Brain pericyte (primary cell): ENCODE measurements around the gene PBLD.
"Not testable (repeated sequence)": the region's sequence is repeated elsewhere in the genome, so short reads cannot be mapped to it uniquely, and the experiment has no call there.

Experiments
- DNase-seq: peaks from one replicate; pipeline ENCODE4 v3.0.0-alpha.2; 2012; ENCODE audit warnings: low read depth, low spot score

Gene PBLD

DNA sequence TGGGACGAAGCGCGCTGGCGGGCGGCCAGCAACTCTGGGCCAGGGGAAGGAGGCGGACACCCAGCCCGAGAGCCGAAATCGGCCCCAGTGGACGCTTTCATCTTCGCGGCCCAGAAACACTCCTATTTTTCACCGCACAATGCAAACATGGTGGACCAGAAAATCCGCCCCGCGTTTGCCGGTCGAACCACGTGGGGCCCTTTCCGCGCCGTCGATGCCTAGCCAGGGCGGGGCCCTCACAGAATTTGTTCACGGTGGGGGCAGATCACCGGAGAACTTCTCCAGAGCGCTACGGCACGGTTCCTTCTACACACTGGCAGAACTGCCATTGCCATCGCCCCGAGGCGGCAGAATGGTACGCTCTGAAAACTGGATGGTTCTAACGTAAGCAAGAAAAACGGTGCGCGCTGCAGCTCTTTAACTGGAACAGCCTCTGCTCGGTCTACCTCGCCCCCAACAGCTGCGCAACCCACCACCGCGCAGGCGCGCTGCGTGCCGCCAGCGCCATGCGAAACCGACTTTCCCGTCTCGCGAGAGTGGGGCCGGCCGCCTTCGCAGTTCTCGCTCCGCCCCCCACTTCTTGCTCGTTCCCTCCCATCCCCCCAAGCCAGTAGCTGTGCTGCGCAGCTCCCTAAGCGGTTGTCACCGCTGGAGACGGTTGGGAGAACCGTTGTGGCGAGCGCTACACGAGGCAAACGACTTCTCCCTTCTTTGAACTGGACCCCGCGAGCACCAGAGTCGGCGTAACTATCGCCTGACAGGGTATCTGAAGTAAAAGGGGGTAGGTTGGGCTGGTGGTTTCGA lies 1.1 kb downstream of the PBLD start, which contains the start of gene HNRNPH3:
HNRNPH3 (plus strand) TSS at position 610 of the 804 bp plus-strand sequence. CDS start 5,158 bp downstream, outside the sequence.
- peak; percentile 96 for DNase-seq

DNA sequence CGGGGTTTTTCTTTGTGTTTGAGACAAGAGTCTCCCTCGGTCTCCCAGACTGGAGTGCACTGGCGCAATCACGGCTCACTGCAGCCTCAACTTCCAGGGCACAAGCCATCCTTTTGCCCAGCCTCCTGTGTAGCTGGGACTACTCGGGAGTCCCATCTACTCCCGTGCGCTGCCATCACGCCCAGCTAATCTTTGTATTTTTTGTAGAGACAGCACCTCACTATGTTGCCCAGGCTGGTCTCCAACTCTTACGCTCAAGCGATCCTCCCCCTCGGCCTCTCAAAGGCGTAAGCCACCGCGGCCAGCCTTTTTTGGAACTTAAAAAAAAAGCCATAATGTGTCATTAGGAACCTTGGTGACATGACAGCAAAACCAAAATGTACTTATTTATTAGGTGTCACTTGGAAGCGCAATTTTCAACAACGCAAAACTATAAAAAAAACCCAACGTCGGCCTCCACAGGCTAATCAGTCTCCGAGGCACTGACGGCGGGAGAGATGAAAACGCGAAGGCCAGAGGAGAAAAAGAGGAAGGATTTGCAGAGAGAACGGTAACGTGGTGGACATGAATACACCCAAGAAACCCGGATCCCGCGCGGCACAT lies 1.8 kb downstream of the PBLD start:
- no peak for DNase-seq

- no peak for DNase-seq
Measured at GRCh38 chr10:68329506-68329861, 3.2 kb downstream of the PBLD start.

DNA sequence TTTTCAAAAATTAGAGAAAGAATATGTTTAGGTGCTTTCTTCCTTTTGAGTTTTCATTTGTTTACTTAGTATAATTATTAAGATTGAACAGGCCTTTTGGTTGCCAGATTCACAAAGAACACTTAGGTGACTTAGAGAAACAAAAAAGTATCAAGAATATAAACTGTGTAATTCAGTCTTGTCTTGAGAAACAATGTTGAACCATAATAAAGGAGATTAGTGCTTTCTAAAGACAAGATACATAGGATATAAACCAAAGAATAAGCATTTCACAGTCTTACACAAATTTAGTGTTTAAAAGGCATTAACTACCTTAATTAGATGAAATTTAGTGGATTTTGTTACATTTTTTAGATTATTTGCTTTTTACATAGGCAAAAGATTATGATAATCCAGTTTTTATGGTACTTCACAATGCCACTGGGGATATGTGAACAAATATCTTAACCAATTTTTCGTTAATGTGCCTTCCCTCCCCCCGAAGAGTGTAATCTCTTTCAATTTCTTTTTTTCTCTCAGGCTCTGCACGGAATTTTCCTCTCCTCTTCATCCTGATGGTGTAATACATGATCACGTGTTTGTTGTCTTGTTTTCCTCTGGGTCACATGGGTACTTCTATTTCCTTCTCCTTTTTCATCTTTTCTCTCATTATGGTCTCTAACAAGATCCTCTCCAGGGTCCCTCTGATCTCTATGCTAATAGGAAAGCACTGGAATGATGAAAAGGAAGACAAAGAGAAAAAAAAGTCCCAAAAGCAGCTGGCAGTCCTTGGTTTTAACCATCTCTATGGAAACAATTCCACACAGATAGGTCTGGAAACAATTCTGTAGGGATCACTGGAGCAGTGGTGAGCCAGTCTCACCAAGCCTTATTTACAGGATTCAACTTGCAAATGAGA lies 4.6 kb downstream of the PBLD start:
- peak; percentile 29 for DNase-seq

DNA sequence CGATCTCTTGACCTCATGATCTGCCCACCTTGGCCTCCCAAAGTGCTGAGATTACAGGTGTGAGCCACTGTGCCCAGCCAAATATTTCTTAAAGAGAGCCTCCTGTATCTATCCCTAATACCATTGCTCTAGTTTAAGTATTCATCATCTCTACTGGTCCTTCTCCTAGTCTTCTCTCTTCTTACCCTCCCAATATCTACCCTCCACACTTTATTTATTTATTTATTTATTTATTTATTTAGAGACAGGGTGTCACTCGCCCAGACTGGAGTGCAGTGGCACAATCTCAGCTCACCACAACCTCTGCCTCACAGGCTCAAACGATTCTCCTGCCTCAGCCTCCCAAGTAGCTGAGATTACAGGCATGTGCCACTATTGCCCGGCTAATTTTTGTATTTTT lies 8.3 kb downstream of the PBLD start:
- not testable (repeated sequence) for DNase-seq

GRCh38 chr10:68318331-68319059 lies 14.2 kb downstream of the PBLD start:
- DNase-seq = no peak

DNA sequence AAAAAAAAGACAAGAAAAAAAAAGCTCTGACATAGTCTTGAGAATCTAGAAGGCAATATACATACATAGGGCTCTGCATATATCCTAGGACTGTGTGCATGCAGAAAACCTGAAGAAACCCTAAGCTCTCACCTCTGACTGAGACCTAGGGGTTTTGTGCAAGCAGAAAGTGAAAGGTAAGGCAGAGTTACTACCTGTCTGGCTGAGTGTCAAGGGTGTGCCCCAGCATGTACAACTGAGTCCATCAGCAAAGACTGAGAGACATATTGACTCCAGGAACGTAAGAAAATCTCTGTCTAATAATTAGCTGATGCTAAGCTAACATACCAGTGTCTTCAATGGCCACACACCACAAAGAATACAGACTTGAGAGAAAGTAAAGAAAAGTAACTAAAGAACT lies 17.1 kb downstream of the PBLD start:
- no peak for DNase-seq

GRCh38 chr10:68314930-68315329 lies 17.8 kb downstream of the PBLD start:
- not testable (repeated sequence) for DNase-seq

GRCh38 chr10:68310531-68310930 lies 22.2 kb downstream of the PBLD start:
- DNase-seq = no peak

DNA sequence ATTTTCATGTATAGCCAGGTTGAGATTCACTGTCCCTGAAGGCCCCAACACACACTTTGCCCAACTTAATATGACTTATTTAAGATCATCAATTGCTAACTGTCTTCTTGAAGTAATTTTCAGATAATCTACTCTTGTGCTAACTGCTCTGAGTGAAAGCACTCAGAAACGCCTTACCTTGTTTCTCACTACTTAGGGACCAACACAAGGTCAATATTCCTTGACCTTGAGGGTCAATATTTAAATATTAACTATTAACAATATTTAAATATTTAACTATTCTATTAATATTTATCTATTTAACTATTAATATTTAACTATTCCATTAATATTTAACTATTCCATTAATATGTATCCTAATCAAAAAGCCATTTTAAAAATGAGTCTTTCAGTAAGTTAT lies 26.9 kb downstream of the PBLD start:
- DNase-seq = no peak

DNA sequence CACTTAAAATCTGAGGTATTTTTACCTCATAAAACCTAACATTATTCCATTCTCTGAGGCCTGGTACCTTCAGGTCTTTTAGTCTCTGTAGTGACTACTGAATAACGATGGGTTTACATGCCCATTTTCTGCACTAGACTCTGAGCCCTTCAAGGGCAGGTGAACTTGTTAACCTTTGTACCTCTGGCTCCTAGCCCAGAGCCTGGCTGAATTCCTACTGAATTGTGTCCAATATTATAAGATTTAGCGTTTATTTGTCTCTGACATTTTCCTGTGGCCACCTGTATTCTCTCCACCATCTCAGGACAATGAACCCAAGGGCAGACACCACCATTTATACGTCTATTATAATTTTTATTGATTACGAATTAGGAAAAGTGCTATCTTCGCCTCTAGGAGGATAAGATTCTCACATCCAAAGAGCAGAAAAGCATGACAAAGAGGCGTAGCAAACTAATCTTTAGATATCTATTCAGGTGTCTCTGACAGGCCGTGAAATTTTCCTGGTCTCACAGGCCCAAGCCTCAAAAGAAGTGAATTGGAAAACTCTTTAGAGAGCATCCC lies 28.8 kb downstream of the PBLD start:
- no peak for DNase-seq

- DNase-seq = no peak
Measured at GRCh38 chr10:68302871-68303270, 29.9 kb downstream of the PBLD start.

DNA sequence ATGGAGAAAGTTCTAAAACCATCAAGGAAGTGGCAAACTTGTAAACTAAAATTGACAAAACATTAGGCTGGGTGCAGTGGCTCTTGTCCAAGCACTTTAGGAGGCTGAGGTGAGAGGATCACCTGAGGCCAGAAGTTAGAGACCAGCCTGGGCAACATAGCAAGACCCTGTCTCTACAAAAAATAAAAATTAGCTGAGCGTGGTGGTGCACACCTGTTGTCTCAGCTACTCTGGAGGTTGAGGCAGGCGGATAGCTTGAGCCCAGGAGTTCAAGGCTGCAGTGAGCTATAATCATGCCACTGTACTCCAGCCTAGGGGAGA lies 30.3 kb downstream of the PBLD start:
- DNase-seq = no peak

GRCh38 chr10:68301790-68302502 lies 30.8 kb downstream of the PBLD start:
- peak; percentile 15 for DNase-seq

DNA sequence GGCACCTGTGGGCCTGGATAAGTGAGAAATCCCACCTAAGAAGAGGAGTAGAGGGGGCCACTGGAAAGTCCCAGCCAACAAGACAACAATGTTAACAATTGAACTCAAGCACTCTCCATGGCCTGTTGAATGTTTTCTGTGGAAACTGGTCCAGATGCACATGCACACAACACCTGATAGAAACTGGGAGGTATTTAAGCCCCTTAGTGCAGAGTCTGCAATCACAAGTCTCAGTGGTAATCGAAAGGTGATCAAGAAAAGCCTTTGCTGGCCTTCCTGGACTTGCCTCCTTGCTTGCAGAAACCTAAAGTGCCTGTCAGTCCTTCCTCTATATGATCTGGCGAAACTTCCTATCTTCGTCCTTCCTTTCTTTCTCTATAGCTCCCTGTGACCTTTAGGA lies 31.4 kb downstream of the PBLD start:
- no peak for DNase-seq

GRCh38 chr10:68296843-68297663 lies 35.7 kb downstream of the PBLD start:
- no peak for DNase-seq

- DNase-seq = no peak
Measured at GRCh38 chr10:68290736-68291135, 42.0 kb downstream of the PBLD start.

GRCh38 chr10:68288717-68289116 lies 44.0 kb downstream of the PBLD start:
- no peak for DNase-seq

- no peak for DNase-seq
Measured at GRCh38 chr10:68284062-68285001, 48.4 kb downstream of the PBLD start.
